NT2/D1 (cell line): Measurements from ENCODE around the gene PIK3R1.

ENCODE experiments used
- SUZ12 ChIP-seq: IDR thresholded peaks from 2 replicates; pipeline ENCODE4 v1.6.1; 2011; ENCODE audit not compliant: insufficient read length, insufficient read depth; ENCODE audit errors: extremely low read depth
- YY1 ChIP-seq: IDR thresholded peaks from 2 replicates; pipeline ENCODE4 v1.6.1; 2011; ENCODE audit not compliant: insufficient read length, insufficient read depth
- ZNF274 ChIP-seq: IDR thresholded peaks from 2 replicates; pipeline ENCODE4 v1.6.1; 2011; ENCODE audit warnings: mild to moderate bottlenecking, low read depth, low read length

DNA sequence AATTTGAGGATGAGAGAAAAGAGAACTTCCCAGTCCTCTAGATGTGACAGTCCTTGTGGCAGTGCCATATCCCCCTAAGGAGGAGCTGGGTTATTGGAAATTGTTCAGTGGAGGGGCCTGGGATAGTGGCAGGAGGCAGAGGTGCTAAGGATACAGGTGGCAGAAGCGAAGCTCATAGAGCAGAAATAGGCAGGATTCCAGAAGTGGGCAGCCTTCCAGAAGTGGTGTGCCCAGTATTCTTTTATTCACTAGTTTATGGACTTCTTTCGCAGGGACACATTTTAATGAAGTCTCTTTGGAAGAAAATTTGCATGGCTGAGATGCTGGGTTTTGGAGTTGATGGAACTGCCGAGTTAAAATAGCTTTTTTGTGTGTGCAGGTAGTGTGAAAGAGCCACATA, 6.8 kb downstream of the PIK3R1 start:
- TF ChIP-seq SUZ12 (no peak), ZNF274 (no peak), YY1 (no peak)
